IPS DF 4.7 (cell line): ENCODE data around the gene FRMD4B.

Experiments
- DNase-seq: peaks from one replicate; pipeline ENCODE4 v3.0.0-alpha.2; 2013; ENCODE audit warnings: low spot score; ENCODE audit errors: extremely low read depth

The FRMD4B gene

DNA sequence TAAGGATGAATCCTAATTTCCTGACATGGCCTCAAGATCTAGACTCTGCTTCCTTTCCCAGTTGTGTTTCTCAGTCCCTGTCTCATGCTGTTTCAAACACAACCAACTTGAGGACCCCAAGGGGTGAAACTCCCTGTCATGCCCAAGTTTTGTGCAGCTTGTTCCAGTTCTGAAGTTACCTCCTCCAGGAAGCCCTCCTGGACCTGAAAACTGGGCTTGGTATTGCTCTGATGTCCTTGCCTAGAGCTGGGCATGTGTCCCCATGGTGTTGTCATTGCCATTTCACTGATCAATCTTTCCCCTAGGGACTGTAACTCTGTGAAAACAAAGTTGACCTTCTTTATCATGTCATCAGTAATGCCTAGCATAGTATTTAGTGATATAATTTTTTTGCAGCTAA is 257.4 kb downstream of the FRMD4B start:
- DNase-seq: no peak

DNA sequence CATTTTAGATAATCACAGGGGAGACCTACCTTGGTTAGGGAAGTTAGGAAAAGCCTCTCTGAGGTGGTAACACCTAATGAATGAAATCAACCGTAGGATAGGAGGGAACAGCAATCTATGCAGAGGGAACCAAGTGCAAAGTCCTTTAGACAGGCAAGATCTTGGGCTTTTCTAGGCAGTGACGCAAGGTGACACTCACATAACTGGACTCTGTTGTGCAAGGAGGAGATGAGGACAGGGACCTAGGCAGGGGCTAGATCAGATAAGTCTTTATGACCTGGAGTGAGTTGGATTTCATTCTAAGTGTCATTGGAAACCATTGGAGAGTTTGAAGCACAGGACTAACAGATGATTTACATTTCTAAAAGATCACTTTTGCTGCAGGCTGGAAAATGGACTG is 258.9 kb downstream of the FRMD4B start:
- DNase-seq: no peak

DNA sequence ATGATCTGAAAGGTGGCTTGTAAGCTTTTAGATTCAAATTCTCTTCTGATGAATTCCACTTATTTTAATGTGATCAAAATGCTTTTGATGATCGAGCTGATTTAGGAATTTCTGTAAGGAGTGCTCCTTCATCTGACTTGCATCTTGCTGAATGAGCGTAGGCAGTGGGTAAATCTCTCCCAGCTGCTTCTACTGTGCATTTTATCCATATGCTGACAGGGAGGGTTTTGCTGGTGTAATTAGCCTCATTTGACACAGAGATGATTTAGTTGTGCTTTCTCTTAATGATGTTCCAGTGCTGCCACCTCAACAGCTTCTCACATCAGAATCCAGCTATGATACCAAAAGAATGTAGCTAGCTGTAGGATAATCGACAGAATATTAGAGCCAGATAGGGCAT is 259.7 kb downstream of the FRMD4B start:
- DNase-seq: no peak

DNA sequence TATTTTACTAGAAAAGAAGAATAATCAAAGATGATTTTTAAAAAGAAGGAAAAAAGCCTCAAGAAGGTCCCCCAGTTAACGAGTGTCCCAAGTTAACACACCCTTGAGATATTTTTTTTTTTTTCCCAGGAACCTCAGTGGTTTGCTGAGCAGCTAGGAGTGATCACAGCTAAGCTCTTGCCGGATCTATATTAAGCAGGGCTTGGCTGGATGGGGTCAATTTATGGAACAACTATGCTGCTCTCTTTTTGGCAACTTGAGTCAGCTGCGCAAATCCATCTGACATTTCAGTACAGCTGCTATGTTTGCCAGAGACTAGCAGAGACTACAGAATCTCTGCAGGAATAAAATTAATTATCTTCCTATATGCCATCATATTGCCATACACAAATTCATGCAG is 263.5 kb downstream of the FRMD4B start, which contains the start of gene LMOD3:
Gene LMOD3, minus strand, starts transcription at position 193 of the 400 bp plus-strand sequence. CDS start 209 bp downstream, outside the sequence.
- DNase-seq: no peak

DNA sequence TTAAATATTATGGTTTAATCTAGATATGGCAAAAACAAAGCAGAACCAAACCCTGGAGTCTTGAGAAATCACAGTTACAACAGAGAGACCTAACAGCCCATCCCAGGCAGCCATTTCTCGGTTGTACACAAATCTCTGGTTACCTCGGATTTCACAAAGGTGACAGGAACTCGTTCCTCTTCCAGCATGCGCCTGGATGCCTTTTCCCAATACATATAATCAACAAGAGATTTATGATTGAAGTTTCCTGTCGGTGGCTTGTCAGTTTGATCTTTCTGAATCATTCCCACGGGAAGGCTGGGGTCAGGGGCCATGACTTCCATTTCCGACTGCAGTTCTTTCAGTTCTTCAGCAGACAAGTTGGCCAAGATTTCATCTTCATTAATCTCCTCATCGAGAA is 263.9 kb downstream of the FRMD4B start:
- DNase-seq: no peak

DNA sequence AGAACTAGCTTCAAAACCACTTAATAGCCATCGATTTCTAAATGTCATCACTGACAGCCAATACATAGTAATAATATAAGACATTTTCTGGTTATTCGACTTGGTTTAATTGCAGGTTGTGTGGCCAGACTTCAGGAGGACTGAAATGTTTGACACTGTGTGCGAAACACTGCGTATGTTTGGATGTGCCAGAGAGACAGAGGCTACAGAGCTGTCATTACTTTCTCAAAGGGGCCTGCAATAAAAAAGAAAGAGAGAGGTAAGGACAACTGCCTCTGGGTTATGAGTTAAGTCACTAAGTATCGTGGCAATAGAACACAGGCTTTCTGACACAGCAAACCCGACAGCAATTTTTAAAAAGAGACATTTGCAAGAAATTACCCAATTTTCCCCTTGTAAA is 264.4 kb downstream of the FRMD4B start:
- no peak for DNase-seq

GRCh38 chr3:69120879-69121464 is 264.9 kb downstream of the FRMD4B start:
- peak; percentile 64 for DNase-seq
